Mesendoderm (in vitro differentiated cells): ENCODE measurements around the gene CYTIP.

Experiments used
- DNase-seq: peaks from one replicate; pipeline ENCODE4 v3.0.0; 2013
- H2AK5ac ChIP-seq: 2 replicates; pipeline ENCODE4 v1.6.1; 2013; ENCODE audit warnings: low read length, inconsistent platforms
- H2BK120ac ChIP-seq: 2 replicates; pipeline ENCODE4 v1.6.1; 2013; ENCODE audit warnings: low read depth, mild to moderate bottlenecking, low read length, moderate library complexity, mixed read lengths
- H2BK15ac ChIP-seq: replicated peaks from 2 replicates; pipeline ENCODE4 v1.6.1; 2013; ENCODE audit warnings: low read depth, mild to moderate bottlenecking, moderate library complexity
- H2BK5ac ChIP-seq: 2 replicates; pipeline ENCODE4 v1.6.1; 2013; ENCODE audit warnings: low read length, inconsistent platforms
- H3K18ac ChIP-seq: 2 replicates; pipeline ENCODE4 v1.6.1; 2013; ENCODE audit warnings: mild to moderate bottlenecking, low read length, mixed read lengths
- H3K23ac ChIP-seq: one replicate; pipeline ENCODE4 v1.6.1; 2013; ENCODE audit warnings: low read length
- H3K27ac ChIP-seq: 2 replicates; pipeline ENCODE4 v1.5.1; 2013; ENCODE audit warnings: low read depth, mild to moderate bottlenecking, inconsistent platforms, low read length, moderate library complexity
- H3K27me3 ChIP-seq: 2 replicates; pipeline ENCODE4 v1.6.1; 2013; ENCODE audit warnings: low read length, control low read depth, mild to moderate bottlenecking, inconsistent platforms; ENCODE audit not compliant: insufficient read depth, poor library complexity
- H3K36me3 ChIP-seq: 2 replicates; pipeline ENCODE4 v1.6.1; 2013; ENCODE audit warnings: low read length, inconsistent platforms; ENCODE audit not compliant: control insufficient read depth, insufficient read depth
- H3K4ac ChIP-seq: one replicate; pipeline ENCODE4 v1.6.1; 2013; ENCODE audit warnings: low read depth, mild to moderate bottlenecking, low read length, moderate library complexity
- H3K4me1 ChIP-seq: 2 replicates; pipeline ENCODE4 v1.6.1; 2013; ENCODE audit warnings: low read depth, low read length, inconsistent platforms; ENCODE audit not compliant: control insufficient read depth
- H3K4me2 ChIP-seq: 2 replicates; pipeline ENCODE4 v1.6.1; 2013; ENCODE audit warnings: low read length
- H3K4me3 ChIP-seq: 2 replicates; pipeline ENCODE4 v1.5.1; 2013; ENCODE audit warnings: mild to moderate bottlenecking, low read length
- H3K56ac ChIP-seq: one replicate; pipeline ENCODE4 v1.6.1; 2013; ENCODE audit warnings: low read length
- H3K79me1 ChIP-seq: 2 replicates; pipeline ENCODE4 v1.6.1; 2013; ENCODE audit warnings: low read length, inconsistent platforms
- H3K79me2 ChIP-seq: 2 replicates; pipeline ENCODE4 v1.6.1; 2013; ENCODE audit warnings: mild to moderate bottlenecking, low read length; ENCODE audit not compliant: control insufficient read depth, insufficient read depth
- H3K9ac ChIP-seq: 2 replicates; pipeline ENCODE4 v1.6.1; 2013; ENCODE audit warnings: low read length, inconsistent platforms
- H4K5ac ChIP-seq: one replicate; pipeline ENCODE4 v1.6.1; 2013; ENCODE audit warnings: low read length
- H4K8ac ChIP-seq: one replicate; pipeline ENCODE4 v1.6.1; 2013; ENCODE audit warnings: low read depth, mild to moderate bottlenecking, control low read depth, low read length, moderate library complexity
- WGBS: extraction: QIAGEN DNeasy Blood & Tissue Kit; methylation state at CpG from one replicate; pipeline ENCODE4 v1.1.7; 2013; ENCODE audit warnings: low lambda C conversion rate, missing lambda C conversion rate; ENCODE audit not compliant: insufficient coverage; ENCODE audit errors: extremely low coverage; 5-methylcytosine and 5-hydroxymethylcytosine counted together

CYTIP gene

GRCh38 chr2:157420771-157421323 lies 23.0 kb downstream of the CYTIP start:
- H2BK15ac ChIP-seq: no peak overlapping the region

GRCh38 chr2:157419031-157419575 lies 24.8 kb downstream of the CYTIP start:
- H3K27me3 ChIP-seq: no peaks in the 10 kb centered on the region
- H2AK5ac ChIP-seq: no peak overlapping the region
- H3K18ac ChIP-seq: no peak overlapping the region
- no peaks in the 10 kb centered on the region for H3K4me1 ChIP-seq
- H3K4me3 ChIP-seq: no peak overlapping the region
- H3K9ac ChIP-seq: no peak overlapping the region
- no peaks in the 10 kb centered on the region for H3K79me2 ChIP-seq
- no peak overlapping the region for H3K4ac ChIP-seq
- no peak for DNase-seq
- no peaks in the 10 kb centered on the region for H3K79me1 ChIP-seq
- no peak overlapping the region for H4K5ac ChIP-seq
- H2BK15ac ChIP-seq: no peak overlapping the region
- no peak overlapping the region for H2BK120ac ChIP-seq
- no peak overlapping the region for H3K4me2 ChIP-seq
- no peak overlapping the region for H3K23ac ChIP-seq
- no peaks in the 10 kb centered on the region for H3K36me3 ChIP-seq
- no peak overlapping the region for H4K8ac ChIP-seq
- H3K27ac ChIP-seq: no peak overlapping the region
- no peak overlapping the region for H2BK5ac ChIP-seq
- H3K56ac ChIP-seq: no peak overlapping the region
- WGBS: no CpG with 5 or more reads among the region's 12 CpGs

More at GRCh38 chr2:157420771-157421323, 23.0 kb downstream of the CYTIP start:
- Histone ChIP-seq H3K4me1 (no peaks in the 10 kb centered on the region), H3K4me2 (no peak overlapping the region), H2AK5ac (no peak overlapping the region), H4K8ac (no peak overlapping the region), H3K36me3 (no peaks in the 10 kb centered on the region), H3K4ac (no peak overlapping the region), H3K4me3 (no peak overlapping the region), H3K27ac (no peak overlapping the region), H3K56ac (no peak overlapping the region), H2BK120ac (no peak overlapping the region), H3K79me1 (no peaks in the 10 kb centered on the region), H3K9ac (no peak overlapping the region), H4K5ac (no peak overlapping the region), H3K18ac (no peak overlapping the region), H2BK5ac (no peak overlapping the region), H3K23ac (no peak overlapping the region), H3K27me3 (no peaks in the 10 kb centered on the region), H3K79me2 (no peaks in the 10 kb centered on the region)
- no CpG with 5 or more reads among the region's 4 CpGs for WGBS
- DNase-seq: no peak

GRCh38 chr2:157418239-157418641 lies 25.6 kb downstream of the CYTIP start:
- Histone ChIP-seq H2AK5ac (no peak overlapping the region), H3K18ac (no peak overlapping the region), H3K23ac (no peak overlapping the region), H3K79me1 (no peaks in the 10 kb centered on the region), H3K56ac (no peak overlapping the region), H2BK5ac (no peak overlapping the region), H3K4me2 (no peak overlapping the region), H2BK120ac (no peak overlapping the region), H3K27ac (no peak overlapping the region), H3K36me3 (no peaks in the 10 kb centered on the region), H3K9ac (no peak overlapping the region), H3K79me2 (no peaks in the 10 kb centered on the region), H3K27me3 (no peaks in the 10 kb centered on the region), H4K8ac (no peak overlapping the region), H3K4me3 (no peak overlapping the region), H3K4ac (no peak overlapping the region), H3K4me1 (no peaks in the 10 kb centered on the region), H2BK15ac (no peak overlapping the region), H4K5ac (no peak overlapping the region)
- DNase-seq: no peak
- no CpG with 5 or more reads among the region's 4 CpGs for WGBS

- H3K4ac ChIP-seq: no peak overlapping the region
- no CpG with 5 or more reads among the region's 13 CpGs for WGBS
Measured at GRCh38 chr2:157415591-157416101, 28.2 kb downstream of the CYTIP start.

GRCh38 chr2:157414050-157414449 lies 29.8 kb downstream of the CYTIP start:
- Histone ChIP-seq H3K56ac (no peak overlapping the region), H3K4me1 (no peaks in the 10 kb centered on the region), H2BK120ac (no peak overlapping the region), H4K5ac (no peak overlapping the region), H3K27me3 (no peaks in the 10 kb centered on the region), H3K27ac (no peak overlapping the region), H3K79me1 (no peaks in the 10 kb centered on the region), H2AK5ac (no peak overlapping the region), H3K36me3 (no peaks in the 10 kb centered on the region), H4K8ac (no peak overlapping the region), H2BK15ac (no peak overlapping the region), H3K4me2 (no peak overlapping the region), H2BK5ac (no peak overlapping the region), H3K4ac (no peak overlapping the region), H3K18ac (no peak overlapping the region), H3K79me2 (no peaks in the 10 kb centered on the region), H3K9ac (no peak overlapping the region), H3K23ac (no peak overlapping the region), H3K4me3 (no peak overlapping the region)
- DNase-seq: no peak
- no CpG with 5 or more reads among the region's 1 CpG for WGBS

More at GRCh38 chr2:157415591-157416101, 28.2 kb downstream of the CYTIP start:
- H3K27ac ChIP-seq: no peak overlapping the region
- no peaks in the 10 kb centered on the region for H3K27me3 ChIP-seq
- no peak overlapping the region for H4K8ac ChIP-seq
- no peaks in the 10 kb centered on the region for H3K79me2 ChIP-seq
- no peak overlapping the region for H4K5ac ChIP-seq
- no peak for DNase-seq
- no peak overlapping the region for H2BK5ac ChIP-seq
- H3K23ac ChIP-seq: no peak overlapping the region
- H3K9ac ChIP-seq: no peak overlapping the region
- no peaks in the 10 kb centered on the region for H3K36me3 ChIP-seq
- H3K4me1 ChIP-seq: no peaks in the 10 kb centered on the region
- no peak overlapping the region for H3K56ac ChIP-seq
- no peaks in the 10 kb centered on the region for H3K79me1 ChIP-seq
- H3K4me3 ChIP-seq: no peak overlapping the region
- H2BK120ac ChIP-seq: no peak overlapping the region
- no peak overlapping the region for H2BK15ac ChIP-seq
- H3K4me2 ChIP-seq: no peak overlapping the region
- no peak overlapping the region for H2AK5ac ChIP-seq
- no peak overlapping the region for H3K18ac ChIP-seq
